Fibroblast of skin of left biceps (primary cell): ENCODE results near the gene PPP2R2D.
"Not testable (repeated sequence)": the region's sequence is repeated elsewhere in the genome, so short reads cannot be mapped to it uniquely, and the experiment has no call there.

Experiments used
- DNase-seq, 2 experiments: peaks; one replicate each; pipeline ENCODE4 v3.0.0-alpha.2; 2013; ENCODE audit warnings: low read depth in 2 of 2

PPP2R2D gene

GRCh38 chr10:131908151-131908550, 7.3 kb downstream of the PPP2R2D start:
- DNase-seq = no peak

- DNase-seq = no peak
These were observed 8.4 kb downstream of the PPP2R2D start for GRCh38 chr10:131909014-131909808.

GRCh38 chr10:131909929-131910328, 9.1 kb downstream of the PPP2R2D start:
- no peak for DNase-seq

GRCh38 chr10:131910663-131911314, 10.0 kb downstream of the PPP2R2D start:
- no peak for DNase-seq

GRCh38 chr10:131911451-131911850, 10.6 kb downstream of the PPP2R2D start:
- no peak for DNase-seq

GRCh38 chr10:131912620-131913019, 11.8 kb downstream of the PPP2R2D start:
- no peak for DNase-seq

GRCh38 chr10:131915484-131915883, 14.7 kb downstream of the PPP2R2D start:
- no peak for DNase-seq

GRCh38 chr10:131915990-131916766, 15.4 kb downstream of the PPP2R2D start:
- no peak for DNase-seq

- DNase-seq = not testable (repeated sequence)
These were observed 16.0 kb downstream of the PPP2R2D start for GRCh38 chr10:131916767-131917160.

- not testable (repeated sequence) for DNase-seq
These were observed 16.7 kb downstream of the PPP2R2D start for GRCh38 chr10:131917496-131917895.

- not testable (repeated sequence) for DNase-seq
These were observed 18.7 kb downstream of the PPP2R2D start for GRCh38 chr10:131919461-131919860.

- DNase-seq = no peak
These were observed 19.3 kb downstream of the PPP2R2D start for GRCh38 chr10:131920151-131920550.

GRCh38 chr10:131920693-131921092, 19.9 kb downstream of the PPP2R2D start:
- no peak for DNase-seq

- DNase-seq = no peak
These were observed 20.4 kb downstream of the PPP2R2D start for GRCh38 chr10:131921184-131921583.

- DNase-seq = no peak
These were observed 22.4 kb downstream of the PPP2R2D start for GRCh38 chr10:131923038-131923756.

GRCh38 chr10:131925011-131925649, 24.3 kb downstream of the PPP2R2D start:
- no peak for DNase-seq

- DNase-seq = no peak
These were observed 24.9 kb downstream of the PPP2R2D start for GRCh38 chr10:131925716-131926115.

GRCh38 chr10:131926253-131926652, 25.4 kb downstream of the PPP2R2D start:
- no peak for DNase-seq

GRCh38 chr10:131926743-131927595, 26.2 kb downstream of the PPP2R2D start:
- no peak for DNase-seq
